ENCODE data around the gene NXPE2. TPM values are rescaled to one million over a fixed set of nuclear protein-coding genes. Genes with fewer than 3 reads are reported as not detected.
A peak's percentile ranks its signal among the peaks of the same experiment; 100 is the strongest.

The NXPE2 gene
- total and polyA plus RNA-seq, 5 experiments from 2014 or later = not detected

GRCh38 chr11:114685097-114685496 lies 6.8 kb downstream of the NXPE2 start:
- Mint-ChIP-seq H3K27ac (no peak overlapping the region), H3K4me1 (no peaks in the 10 kb centered on the region), H3K9me3 (peaks cover 0 to 10% (median 5%) of the 10 kb centered on the region in 9 donors), H3K4me3 (no peak overlapping the region), H3K36me3 (peaks cover 0 to 5% (median 0%) of the 10 kb centered on the region in 3 donors), H3K27me3 (no peaks in the 10 kb centered on the region)
- POLR2A ChIA-PET = no interaction called here
- DNase-seq = no peak
- ATAC-seq = no peak

GRCh38 chr11:114705280-114706024 lies 27.1 kb downstream of the NXPE2 start:
- H3K4me1 Mint-ChIP-seq = no peaks in the 10 kb centered on the region
- no peak overlapping the region for H3K4me3 Mint-ChIP-seq
- POLR2A ChIA-PET = no interaction called here

GRCh38 chr11:114709960-114710359 lies 31.6 kb downstream of the NXPE2 start:
- no peaks in the 10 kb centered on the region for H3K4me1 Mint-ChIP-seq
- POLR2A ChIA-PET = no interaction called here
- DNase-seq (no peak), ATAC-seq (no peak)
- no peak overlapping the region for H3K4me3 Mint-ChIP-seq
- H3K36me3 Mint-ChIP-seq = peaks cover 0 to 26% (median 2%) of the 10 kb centered on the region in 3 donors
- no peak overlapping the region for H3K27ac Mint-ChIP-seq
- peaks cover 4 to 10% (median 4%) of the 10 kb centered on the region in 5 donors for H3K27me3 Mint-ChIP-seq
- peaks cover 10 to 32% (median 14%) of the 10 kb centered on the region in 9 donors for H3K9me3 Mint-ChIP-seq

More at GRCh38 chr11:114705280-114706024, 27.1 kb downstream of the NXPE2 start:
- no peak for DNase-seq
- peaks cover 0 to 20% (median 2%) of the 10 kb centered on the region in 3 donors for H3K36me3 Mint-ChIP-seq
- peaks cover 0 to 17% (median 9%) of the 10 kb centered on the region in 9 donors for H3K9me3 Mint-ChIP-seq
- no peak overlapping the region for H3K27ac Mint-ChIP-seq
- peaks cover 5 to 23% (median 8%) of the 10 kb centered on the region in 5 donors for H3K27me3 Mint-ChIP-seq
- ATAC-seq = no peak

GRCh38 chr11:114713756-114714155 lies 35.4 kb downstream of the NXPE2 start:
- ATAC-seq = no peak

GRCh38 chr11:114719562-114719961 lies 41.2 kb downstream of the NXPE2 start:
- Mint-ChIP-seq H3K4me3 (no peak overlapping the region), H3K27ac (no peak overlapping the region), H3K27me3 (peaks cover 0 to 18% (median 6%) of the 10 kb centered on the region in 5 donors), H3K4me1 (no peaks in the 10 kb centered on the region), H3K36me3 (no peaks in the 10 kb centered on the region), H3K9me3 (peaks cover 0 to 2% (median 0%) of the 10 kb centered on the region in 9 donors)
- POLR2A ChIA-PET = no interaction called here
- ATAC-seq (no peak), DNase-seq (no peak)

More at GRCh38 chr11:114713756-114714155, 35.4 kb downstream of the NXPE2 start:
- Mint-ChIP-seq H3K9me3 (peaks cover 6 to 28% (median 14%) of the 10 kb centered on the region in 9 donors), H3K27me3 (peaks cover 0 to 4% (median 0%) of the 10 kb centered on the region in 5 donors), H3K4me1 (no peaks in the 10 kb centered on the region), H3K27ac (no peak overlapping the region), H3K36me3 (peaks cover 0 to 12% (median 0%) of the 10 kb centered on the region in 3 donors), H3K4me3 (no peak overlapping the region)
- no peak for DNase-seq
- POLR2A ChIA-PET = no interaction called here

- H3K27ac Mint-ChIP-seq = no peak overlapping the region
- ATAC-seq = no peak
- peaks cover 0 to 16% (median 7%) of the 10 kb centered on the region in 9 donors for H3K9me3 Mint-ChIP-seq
- H3K4me1 Mint-ChIP-seq = no peaks in the 10 kb centered on the region
- no peak for DNase-seq
- POLR2A ChIA-PET = no interaction called here
- peaks cover 0 to 19% (median 10%) of the 10 kb centered on the region in 5 donors for H3K27me3 Mint-ChIP-seq
- no peak overlapping the region for H3K4me3 Mint-ChIP-seq
- H3K36me3 Mint-ChIP-seq = peaks cover 0 to 5% (median 0%) of the 10 kb centered on the region in 3 donors
These were observed 46.7 kb downstream of the NXPE2 start for GRCh38 chr11:114724916-114725524.

GRCh38 chr11:114725623-114726022 lies 47.3 kb downstream of the NXPE2 start:
- no peak overlapping the region for H3K4me3 Mint-ChIP-seq
- H3K9me3 Mint-ChIP-seq = peaks cover 0 to 16% (median 8%) of the 10 kb centered on the region in 9 donors
- no peak overlapping the region for H3K27ac Mint-ChIP-seq
- H3K27me3 Mint-ChIP-seq = peaks cover 0 to 19% (median 10%) of the 10 kb centered on the region in 5 donors
- H3K36me3 Mint-ChIP-seq = peaks cover 0 to 5% (median 0%) of the 10 kb centered on the region in 3 donors
- POLR2A ChIA-PET = no interaction called here
- DNase-seq (no peak), ATAC-seq (no peak)
- no peaks in the 10 kb centered on the region for H3K4me1 Mint-ChIP-seq

GRCh38 chr11:114736806-114737205 lies 58.5 kb downstream of the NXPE2 start:
- H3K27ac Mint-ChIP-seq = no peak overlapping the region
- POLR2A ChIA-PET = no interaction called here
- no peaks in the 10 kb centered on the region for H3K4me1 Mint-ChIP-seq
- ATAC-seq = no peak
- no peak overlapping the region for H3K4me3 Mint-ChIP-seq
- H3K36me3 Mint-ChIP-seq = no peaks in the 10 kb centered on the region
- DNase-seq = no peak
- peaks cover 9 to 34% (median 13%) of the 10 kb centered on the region in 5 donors for H3K27me3 Mint-ChIP-seq
- H3K9me3 Mint-ChIP-seq = peaks cover 5 to 17% (median 7%) of the 10 kb centered on the region in 9 donors

GRCh38 chr11:114738954-114739353 lies 60.6 kb downstream of the NXPE2 start:
- ATAC-seq (no peak), DNase-seq (peak in 4 of 10 donors; percentile 1 to 5 (median 3))
- Mint-ChIP-seq H3K27ac (no peak overlapping the region), H3K27me3 (peaks cover 7 to 27% (median 13%) of the 10 kb centered on the region in 5 donors), H3K4me1 (no peaks in the 10 kb centered on the region), H3K9me3 (peaks cover 7 to 18% (median 9%) of the 10 kb centered on the region in 9 donors), H3K36me3 (no peaks in the 10 kb centered on the region), H3K4me3 (no peak overlapping the region)
- POLR2A ChIA-PET = no interaction called here

GRCh38 chr11:114745150-114745671 lies 66.9 kb downstream of the NXPE2 start:
- Mint-ChIP-seq H3K27me3 (peaks cover 0 to 22% (median 7%) of the 10 kb centered on the region in 5 donors), H3K4me3 (no peak overlapping the region), H3K4me1 (no peaks in the 10 kb centered on the region), H3K36me3 (no peaks in the 10 kb centered on the region), H3K27ac (no peak overlapping the region), H3K9me3 (peaks cover 7 to 21% (median 10%) of the 10 kb centered on the region in 9 donors)
- POLR2A ChIA-PET = no interaction called here
- ATAC-seq (no peak), DNase-seq (no peak)

- Mint-ChIP-seq H3K4me1 (no peaks in the 10 kb centered on the region), H3K27ac (no peak overlapping the region), H3K9me3 (peaks cover 4 to 13% (median 8%) of the 10 kb centered on the region in 9 donors), H3K27me3 (peaks cover 0 to 24% (median 7%) of the 10 kb centered on the region in 5 donors), H3K4me3 (no peak overlapping the region), H3K36me3 (no peaks in the 10 kb centered on the region)
- DNase-seq (no peak), ATAC-seq (no peak)
- POLR2A ChIA-PET = no interaction called here
These were observed 67.7 kb downstream of the NXPE2 start for GRCh38 chr11:114746013-114746412.

All from naive thymus-derived CD8-positive, alpha-beta T cell (primary cell).